OCI-LY1 (cell line): ENCODE measurements around the gene ARHGEF11.

Experiments
- CTCF ChIP-seq: fragments of 200-600 bp; sonication (generic), shearing (Covaris generic); IDR thresholded peaks from 2 replicates; pipeline ENCODE4 v1.5.1; 2017; ENCODE audit warnings: mild to moderate bottlenecking, antibody characterized with exemption, low read length, moderate library complexity, mixed read lengths
- EZH2 ChIP-seq: fragments of 200-600 bp; sonication (generic), shearing (Covaris generic); IDR thresholded peaks from 2 replicates; pipeline ENCODE4 v1.8.0; 2017; ENCODE audit warnings: borderline replicate concordance, mixed run types, mild to moderate bottlenecking, antibody characterized with exemption, low read length, moderate library complexity, mixed read lengths

GRCh38 chr1:156905176-156905575 lies 140.4 kb downstream of the ARHGEF11 start:
- no peak for TF ChIP-seq CTCF
- no peak for TF ChIP-seq EZH2
